Stimulated activated CD8-positive, alpha-beta memory T cell treated with anti-CD3 and anti-CD28 coated beads, Interleukin-15, amount 100 ng/mL, for 1 hour (primary cell): ENCODE measurements around the gene CAMKMT.

ENCODE experiments used
- DNase-seq: peaks from one replicate; pipeline ENCODE4 v3.0.0-alpha.2; 2020; ENCODE audit warnings: low read depth

The CAMKMT gene

GRCh38 chr2:44651974-44652373, 290.2 kb downstream of the CAMKMT start:
- DNase-seq, result no peak

- no peak for DNase-seq
Observed at GRCh38 chr2:44652701-44653100, 291.0 kb downstream of the CAMKMT start.

DNA sequence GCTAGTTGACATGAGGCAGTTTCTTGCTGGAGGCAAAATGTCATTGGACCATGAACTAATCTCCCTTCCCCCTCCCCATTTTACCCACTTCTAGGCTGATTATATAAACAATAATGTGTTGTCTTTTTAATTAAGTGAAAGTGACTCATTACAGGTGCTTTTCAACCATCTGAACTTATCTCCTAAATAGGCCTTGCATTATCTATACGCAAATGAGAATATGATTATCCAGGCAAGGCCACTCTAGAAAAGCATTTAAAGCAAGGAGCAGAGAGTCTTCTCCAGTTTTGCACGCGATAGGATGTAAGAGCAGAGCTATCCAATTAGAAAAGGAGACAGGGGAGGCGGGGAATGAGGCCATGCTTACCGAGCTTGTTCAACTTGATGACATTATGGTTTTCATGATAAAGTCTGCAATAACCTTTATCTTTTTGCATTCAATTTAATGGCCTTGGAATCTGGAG, 293.7 kb downstream of the CAMKMT start:
- DNase-seq, result no peak

GRCh38 chr2:44656460-44656859, 294.7 kb downstream of the CAMKMT start:
- no peak for DNase-seq

GRCh38 chr2:44663471-44664073, 301.8 kb downstream of the CAMKMT start:
- DNase-seq, result no peak

- no peak for DNase-seq
Observed at GRCh38 chr2:44668336-44668735, 306.6 kb downstream of the CAMKMT start.

- DNase-seq, result no peak
Observed at GRCh38 chr2:44671276-44671675, 309.5 kb downstream of the CAMKMT start.

DNA sequence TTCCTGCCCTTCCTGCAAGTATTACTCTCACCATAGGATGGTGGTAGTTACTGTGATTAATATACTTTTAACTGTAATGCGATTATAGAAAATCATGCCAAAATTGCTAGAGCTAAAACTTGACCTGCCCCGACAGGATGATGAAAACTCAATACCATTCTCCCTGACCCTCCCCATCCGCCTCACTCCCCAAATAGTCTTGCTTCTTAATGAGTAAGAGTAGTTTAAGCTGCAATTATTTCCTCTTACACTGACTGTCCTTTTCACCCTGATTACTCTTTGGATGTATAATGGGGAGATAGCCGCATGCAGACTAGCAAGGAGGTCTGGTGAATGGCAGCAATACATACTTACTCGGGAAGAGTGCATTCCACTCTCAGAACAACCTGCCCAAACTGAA, 310.2 kb downstream of the CAMKMT start:
- DNase-seq, result no peak

GRCh38 chr2:44672431-44672830, 310.7 kb downstream of the CAMKMT start:
- no peak for DNase-seq

- no peak for DNase-seq
Observed at GRCh38 chr2:44674473-44675284, 312.9 kb downstream of the CAMKMT start.

- DNase-seq, result no peak
Observed at GRCh38 chr2:44676379-44676778, 314.6 kb downstream of the CAMKMT start.

DNA sequence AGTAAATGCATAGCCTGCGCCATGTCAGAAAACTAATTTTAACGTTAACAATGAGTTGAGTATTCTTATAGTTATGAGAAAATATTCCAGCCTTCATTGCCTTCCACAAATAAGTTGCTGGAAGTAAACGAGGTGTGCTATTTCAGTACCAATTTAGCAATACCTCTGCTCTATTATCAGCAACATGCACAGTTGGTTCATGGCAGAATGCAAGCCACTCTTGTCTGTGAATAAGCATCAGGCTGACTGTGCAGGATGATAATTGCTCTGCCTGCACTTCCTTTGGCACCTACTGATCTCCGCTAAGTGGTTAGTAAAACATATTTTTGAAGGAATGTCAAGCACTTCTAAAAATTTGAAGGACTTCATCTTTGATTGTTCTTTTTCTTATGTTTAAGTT, 317.8 kb downstream of the CAMKMT start:
- DNase-seq, result no peak

DNA sequence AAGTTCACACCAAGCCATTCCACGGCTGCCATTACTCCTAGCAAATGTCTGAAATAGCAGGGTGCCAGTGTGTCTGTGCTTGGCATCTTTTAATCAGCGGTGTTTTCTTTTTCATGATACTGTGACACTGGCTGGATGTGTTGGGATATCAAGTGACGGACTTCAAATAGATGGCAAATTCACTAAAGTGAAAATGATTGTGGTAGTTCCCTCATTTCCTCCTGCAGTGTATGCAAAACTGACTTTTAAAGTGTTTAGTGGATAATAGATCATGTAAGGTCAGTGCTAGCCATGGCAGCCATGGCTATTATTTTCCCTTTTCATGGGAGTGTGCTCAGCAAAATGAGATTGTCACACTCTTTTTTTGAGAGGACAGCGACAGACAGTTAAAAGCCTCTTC, 318.2 kb downstream of the CAMKMT start:
- DNase-seq, result no peak

DNA sequence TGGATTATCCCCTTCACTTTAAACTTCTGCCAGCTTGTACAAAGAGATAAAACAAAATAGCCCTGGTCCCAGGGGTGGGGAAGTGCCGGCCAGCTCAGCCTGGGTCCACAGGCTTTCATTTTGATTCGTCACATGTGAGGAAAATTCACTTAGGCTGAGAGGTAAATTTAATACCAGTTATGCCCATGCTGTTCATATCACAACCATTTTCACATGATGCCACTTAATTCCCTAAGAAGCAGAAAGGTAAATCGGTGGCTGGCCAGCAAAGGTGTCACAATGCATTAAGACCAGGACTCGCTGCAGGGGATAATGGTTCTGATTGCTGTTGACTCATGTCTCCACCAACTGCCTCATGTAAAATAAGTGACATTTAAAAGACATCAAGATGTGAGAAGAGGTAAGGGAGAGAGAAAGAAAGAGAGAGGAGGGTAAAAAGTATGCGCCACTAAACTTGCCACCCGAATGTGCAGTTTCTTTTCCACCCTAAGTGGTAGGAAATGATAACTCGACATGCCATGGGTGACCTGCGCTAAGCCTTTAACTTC, 318.8 kb downstream of the CAMKMT start:
- DNase-seq, result no peak

GRCh38 chr2:44680983-44681531, 319.3 kb downstream of the CAMKMT start:
- no peak for DNase-seq

- no peak for DNase-seq
Observed at GRCh38 chr2:44682459-44682858, 320.7 kb downstream of the CAMKMT start.

- no peak for DNase-seq
Observed at GRCh38 chr2:44684559-44684958, 322.8 kb downstream of the CAMKMT start.

DNA sequence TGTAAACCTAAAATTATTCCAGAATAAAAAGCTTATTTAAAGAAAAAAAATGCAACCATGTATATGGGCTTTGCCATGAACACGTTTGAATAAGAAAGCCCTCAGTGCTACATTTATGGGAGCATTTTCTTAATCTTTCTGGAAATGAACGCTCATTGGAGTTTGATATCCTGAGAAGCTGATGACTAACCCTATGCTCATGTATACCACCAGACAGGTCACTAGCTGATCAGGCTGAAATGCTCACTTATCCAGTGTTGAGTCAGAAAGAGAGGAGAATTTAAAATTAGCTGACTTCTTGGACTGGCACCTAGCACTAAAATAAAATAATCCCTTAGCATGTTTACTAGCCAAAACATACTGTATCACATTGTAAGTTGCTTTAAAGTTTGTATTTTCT, 324.8 kb downstream of the CAMKMT start:
- DNase-seq, result no peak

GRCh38 chr2:44687686-44688455, 326.1 kb downstream of the CAMKMT start:
- no peak for DNase-seq

DNA sequence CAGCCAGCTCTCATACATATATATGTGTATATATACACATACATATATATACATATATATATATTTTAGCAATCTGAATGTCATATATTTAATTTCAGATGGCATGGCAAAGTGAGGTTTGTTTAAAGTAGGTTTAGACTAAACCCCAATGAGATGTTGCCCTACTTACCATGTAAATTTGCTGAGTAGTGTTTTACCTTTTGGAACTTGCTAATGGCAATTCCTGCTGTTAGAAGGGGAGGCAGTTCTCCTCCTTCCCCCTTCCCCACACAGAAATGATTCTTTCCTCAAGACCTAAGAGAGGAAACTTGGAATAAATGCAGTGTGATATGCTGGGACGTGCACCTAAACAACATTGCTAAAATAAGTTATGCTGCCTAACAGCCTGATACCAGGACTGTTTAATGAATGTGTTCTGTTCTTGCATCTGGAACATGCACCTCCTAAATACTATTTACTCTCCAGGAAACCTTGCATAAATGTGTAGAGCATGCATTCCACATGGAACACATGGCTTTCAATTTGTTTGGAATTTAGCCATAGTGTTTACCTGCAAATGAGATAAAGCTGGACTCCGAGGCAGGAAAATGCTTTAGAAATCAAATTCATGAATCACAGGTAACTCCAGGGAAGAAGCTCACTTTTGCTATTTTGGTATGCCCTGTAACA, 326.8 kb downstream of the CAMKMT start:
- no peak for DNase-seq

DNA sequence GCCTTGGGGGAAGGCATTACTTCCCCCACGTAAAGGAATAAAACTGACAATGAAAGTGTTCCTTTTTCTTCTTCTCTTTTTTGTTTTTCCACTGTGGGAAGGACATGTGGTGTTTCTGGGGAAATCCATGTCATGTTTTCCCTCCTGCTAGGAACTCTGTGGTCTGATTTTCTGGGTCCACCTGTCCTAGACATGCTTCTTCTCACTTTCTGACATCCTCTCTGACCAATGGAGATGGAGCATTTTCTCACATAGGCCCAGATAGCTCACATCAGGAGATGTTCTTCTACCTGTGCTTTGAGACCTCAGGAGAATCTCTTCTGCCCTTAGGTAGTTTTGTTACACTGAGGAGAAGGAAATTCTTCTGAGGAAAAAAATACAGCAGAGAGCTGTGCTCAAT, 327.8 kb downstream of the CAMKMT start:
- DNase-seq, result no peak
